HL-60 (cell line): ENCODE data around the gene YJEFN3.

Source experiments
- POLR2AphosphoS5 ChIP-seq: IDR thresholded peaks from 2 replicates; pipeline ENCODE4 v1.6.1; 2012; ENCODE audit warnings: low read depth
- TF ChIP-seq, protein P1 (sequence below): IDR thresholded peaks from one replicate; pipeline ENCODE4 v1.5.1; 2011; ENCODE audit warnings: low read length, control low read depth, inconsistent platforms; ENCODE audit not compliant: insufficient read depth
- TF ChIP-seq, protein P2 (sequence below): IDR thresholded peaks from 2 replicates; pipeline ENCODE4 v1.6.1; 2012; ENCODE audit warnings: low read depth; ENCODE audit not compliant: insufficient replicate concordance

DNA sequence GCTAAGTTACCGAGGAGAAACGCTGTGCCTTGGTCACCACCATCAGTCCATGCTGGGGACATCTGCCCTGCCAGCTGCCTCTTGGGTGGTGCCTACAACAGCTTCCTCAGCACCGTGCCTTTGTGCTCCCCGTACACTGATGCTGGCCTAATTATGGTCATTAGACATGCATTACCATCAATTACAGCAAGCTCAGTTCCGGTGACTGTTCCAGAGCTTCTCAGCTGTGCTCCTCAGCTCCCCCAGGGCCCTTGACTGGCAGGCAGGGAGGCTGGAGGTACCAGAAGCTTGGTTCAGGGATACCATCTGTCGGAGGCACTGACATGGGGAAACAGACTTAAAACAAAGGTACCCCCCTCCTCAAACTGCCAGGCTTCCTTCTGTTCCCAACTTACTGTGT is 49.5 kb downstream of the YJEFN3 start:
- TF ChIP-seq, protein P1, sequence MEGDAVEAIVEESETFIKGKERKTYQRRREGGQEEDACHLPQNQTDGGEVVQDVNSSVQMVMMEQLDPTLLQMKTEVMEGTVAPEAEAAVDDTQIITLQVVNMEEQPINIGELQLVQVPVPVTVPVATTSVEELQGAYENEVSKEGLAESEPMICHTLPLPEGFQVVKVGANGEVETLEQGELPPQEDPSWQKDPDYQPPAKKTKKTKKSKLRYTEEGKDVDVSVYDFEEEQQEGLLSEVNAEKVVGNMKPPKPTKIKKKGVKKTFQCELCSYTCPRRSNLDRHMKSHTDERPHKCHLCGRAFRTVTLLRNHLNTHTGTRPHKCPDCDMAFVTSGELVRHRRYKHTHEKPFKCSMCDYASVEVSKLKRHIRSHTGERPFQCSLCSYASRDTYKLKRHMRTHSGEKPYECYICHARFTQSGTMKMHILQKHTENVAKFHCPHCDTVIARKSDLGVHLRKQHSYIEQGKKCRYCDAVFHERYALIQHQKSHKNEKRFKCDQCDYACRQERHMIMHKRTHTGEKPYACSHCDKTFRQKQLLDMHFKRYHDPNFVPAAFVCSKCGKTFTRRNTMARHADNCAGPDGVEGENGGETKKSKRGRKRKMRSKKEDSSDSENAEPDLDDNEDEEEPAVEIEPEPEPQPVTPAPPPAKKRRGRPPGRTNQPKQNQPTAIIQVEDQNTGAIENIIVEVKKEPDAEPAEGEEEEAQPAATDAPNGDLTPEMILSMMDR, result no peak
- no peak for TF ChIP-seq POLR2AphosphoS5
- TF ChIP-seq, protein P2, sequence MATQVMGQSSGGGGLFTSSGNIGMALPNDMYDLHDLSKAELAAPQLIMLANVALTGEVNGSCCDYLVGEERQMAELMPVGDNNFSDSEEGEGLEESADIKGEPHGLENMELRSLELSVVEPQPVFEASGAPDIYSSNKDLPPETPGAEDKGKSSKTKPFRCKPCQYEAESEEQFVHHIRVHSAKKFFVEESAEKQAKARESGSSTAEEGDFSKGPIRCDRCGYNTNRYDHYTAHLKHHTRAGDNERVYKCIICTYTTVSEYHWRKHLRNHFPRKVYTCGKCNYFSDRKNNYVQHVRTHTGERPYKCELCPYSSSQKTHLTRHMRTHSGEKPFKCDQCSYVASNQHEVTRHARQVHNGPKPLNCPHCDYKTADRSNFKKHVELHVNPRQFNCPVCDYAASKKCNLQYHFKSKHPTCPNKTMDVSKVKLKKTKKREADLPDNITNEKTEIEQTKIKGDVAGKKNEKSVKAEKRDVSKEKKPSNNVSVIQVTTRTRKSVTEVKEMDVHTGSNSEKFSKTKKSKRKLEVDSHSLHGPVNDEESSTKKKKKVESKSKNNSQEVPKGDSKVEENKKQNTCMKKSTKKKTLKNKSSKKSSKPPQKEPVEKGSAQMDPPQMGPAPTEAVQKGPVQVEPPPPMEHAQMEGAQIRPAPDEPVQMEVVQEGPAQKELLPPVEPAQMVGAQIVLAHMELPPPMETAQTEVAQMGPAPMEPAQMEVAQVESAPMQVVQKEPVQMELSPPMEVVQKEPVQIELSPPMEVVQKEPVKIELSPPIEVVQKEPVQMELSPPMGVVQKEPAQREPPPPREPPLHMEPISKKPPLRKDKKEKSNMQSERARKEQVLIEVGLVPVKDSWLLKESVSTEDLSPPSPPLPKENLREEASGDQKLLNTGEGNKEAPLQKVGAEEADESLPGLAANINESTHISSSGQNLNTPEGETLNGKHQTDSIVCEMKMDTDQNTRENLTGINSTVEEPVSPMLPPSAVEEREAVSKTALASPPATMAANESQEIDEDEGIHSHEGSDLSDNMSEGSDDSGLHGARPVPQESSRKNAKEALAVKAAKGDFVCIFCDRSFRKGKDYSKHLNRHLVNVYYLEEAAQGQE, result no peak
